Measurements from ENCODE around the gene RNF169. TPM values are rescaled to one million over a fixed set of nuclear protein-coding genes. Genes with fewer than 3 reads are reported as not detected.
"Not testable (repeated sequence)": the region's sequence is repeated elsewhere in the genome, so short reads cannot be mapped to it uniquely, and the experiment has no call there.

The RNF169 gene
- total RNA-seq, 2 experiments from 2014 or later, result 15.2 to 16.6 TPM

DNA sequence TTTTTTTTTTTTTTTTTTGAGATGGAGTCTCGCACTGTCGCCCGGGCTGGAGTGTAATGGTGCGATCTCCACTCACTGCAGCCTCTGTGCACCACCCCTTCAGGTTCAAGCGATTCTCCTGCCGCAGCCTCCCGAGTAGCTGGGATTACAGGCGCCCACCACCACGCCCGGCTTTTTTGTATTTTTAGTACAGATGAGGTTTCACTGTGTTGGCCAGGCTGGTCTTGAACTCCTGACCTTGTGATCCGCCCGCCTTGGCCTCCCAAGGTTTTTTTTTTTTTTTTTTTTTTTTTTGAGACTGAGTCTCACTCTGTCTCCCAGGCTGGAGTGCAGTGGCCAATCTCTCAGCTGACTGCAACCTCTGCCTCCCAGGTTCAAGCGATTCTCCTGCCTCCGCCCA, 1.9 kb downstream of the RNF169 start:
- POLR2A ChIA-PET; DNase-seq; H3K27me3 Mint-ChIP-seq (ENCODE audit: low read depth); ATAC-seq; H3K36me3 Mint-ChIP-seq (ENCODE audit: low read depth); H3K27ac Mint-ChIP-seq; H3K4me3 Mint-ChIP-seq; H3K9me3 Mint-ChIP-seq (ENCODE audit: insufficient read depth): not testable (repeated sequence)
- H3K4me1 Mint-ChIP-seq (ENCODE audit: low read depth), result peaks cover 32% of the 10 kb centered on the region
- CTCF ChIA-PET, result interaction anchor here (1.0 to 3.8 kb wide), 3 partner anchors 11 to 176 kb away, joined by 3 to 23 read pairs (median 3); no protein-coding TSS in a partner anchor

DNA sequence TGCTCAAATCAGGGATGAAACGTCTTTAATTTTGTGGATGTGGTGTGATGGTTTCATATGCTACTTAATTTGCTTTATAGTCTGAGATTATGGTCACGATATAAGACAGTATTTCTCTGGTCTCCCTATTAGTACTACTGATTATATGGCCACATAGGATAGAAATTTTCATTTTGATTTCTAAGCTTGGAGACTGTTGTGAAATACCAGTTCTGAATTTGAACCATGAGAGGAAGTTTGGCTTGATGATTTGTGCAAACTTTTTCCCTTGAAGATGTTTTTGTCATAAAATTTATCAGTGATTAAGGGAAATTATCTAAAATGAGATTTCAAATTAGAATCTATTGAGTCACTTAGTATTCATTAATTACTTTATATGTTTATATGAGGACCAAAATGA, 2.7 kb downstream of the RNF169 start:
- Mint-ChIP-seq H3K9me3 (ENCODE audit: insufficient read depth) (no peaks in the 10 kb centered on the region), H3K36me3 (ENCODE audit: low read depth) (peaks cover 10% of the 10 kb centered on the region), H3K4me3 (no peak overlapping the region), H3K27me3 (ENCODE audit: low read depth) (no peaks in the 10 kb centered on the region), H3K4me1 (ENCODE audit: low read depth) (peaks cover 32% of the 10 kb centered on the region), H3K27ac (no peak overlapping the region)
- ChIA-PET CTCF (interaction anchor here (3.8 kb wide), 1 partner anchor 12 kb away, joined by 23 read pairs; no protein-coding TSS in a partner anchor), POLR2A (no interaction called here)
- no peak for ATAC-seq
- no peak for DNase-seq

DNA sequence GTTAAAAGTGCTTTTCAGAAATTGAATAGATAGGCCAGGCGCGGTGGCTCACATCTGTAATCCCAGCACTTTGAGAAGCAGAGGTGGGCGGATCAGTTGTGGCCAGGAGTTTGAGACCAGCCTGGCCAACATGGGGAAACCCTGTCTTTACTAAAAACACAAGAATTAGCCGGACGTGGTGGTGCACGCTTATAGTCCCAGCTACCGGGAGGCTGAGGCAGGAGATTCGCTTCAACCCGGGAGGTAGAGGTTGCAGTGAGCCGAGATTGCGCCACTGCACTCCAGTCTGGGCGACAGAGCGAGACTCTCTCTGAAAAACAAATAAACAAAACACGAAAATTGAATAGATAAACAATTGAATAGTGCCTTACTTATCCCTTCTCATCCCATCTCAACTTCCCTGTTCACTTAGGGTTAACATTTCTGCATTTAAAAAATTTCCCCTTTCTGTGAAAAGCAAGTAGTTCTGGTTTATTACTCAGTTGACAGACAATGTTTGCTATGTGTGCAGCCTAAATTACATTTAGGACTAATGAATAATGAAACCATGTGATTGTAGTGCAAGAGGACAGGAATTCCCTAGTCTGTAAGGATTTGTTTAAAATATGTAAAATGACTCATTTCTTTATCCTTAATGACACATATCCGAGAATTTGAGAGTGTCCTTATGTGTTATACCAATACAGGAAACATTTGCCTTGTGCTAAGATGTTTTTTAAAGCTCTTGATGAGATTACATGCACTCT, 6.0 kb downstream of the RNF169 start:
- H3K27ac Mint-ChIP-seq, result no peak overlapping the region

DNA sequence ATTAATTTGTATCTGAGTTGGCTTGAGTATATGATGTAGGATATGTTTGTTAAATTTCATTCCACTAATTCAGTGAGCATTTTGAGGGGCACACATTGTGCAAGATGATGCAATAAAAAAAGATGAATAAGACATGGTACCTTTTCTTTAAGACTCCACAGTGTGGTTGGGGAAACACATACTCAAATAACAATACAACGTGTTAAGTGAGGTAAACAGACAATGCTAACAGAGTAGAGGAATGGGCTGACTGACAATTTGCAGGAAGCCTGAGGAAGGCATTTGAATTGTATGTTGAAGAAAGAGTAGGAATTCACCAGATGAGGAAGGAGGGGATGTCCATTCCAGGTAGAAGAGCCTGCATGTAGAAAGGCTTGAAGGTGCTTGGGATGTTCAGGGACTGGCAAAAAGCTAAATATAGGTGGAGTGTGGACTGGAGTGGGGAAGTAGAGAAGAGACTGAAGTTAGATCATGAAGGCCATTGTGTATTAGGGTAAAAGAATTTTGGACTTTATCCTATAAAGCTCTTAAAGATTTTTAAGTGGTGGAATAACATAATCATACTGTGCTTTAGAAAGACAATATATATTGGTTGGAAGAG, 6.8 kb downstream of the RNF169 start:
- POLR2A ChIA-PET, result no interaction called here
- CTCF ChIA-PET, result interaction anchor here (0.6 to 1.4 kb wide), 2 partner anchors 16 to 18 kb away, joined by 3 read pairs; no protein-coding TSS in a partner anchor
- Mint-ChIP-seq H3K27ac (no peak overlapping the region), H3K9me3 (ENCODE audit: insufficient read depth) (no peaks in the 10 kb centered on the region), H3K27me3 (ENCODE audit: low read depth) (no peaks in the 10 kb centered on the region), H3K36me3 (ENCODE audit: low read depth) (peaks cover 11% of the 10 kb centered on the region), H3K4me1 (ENCODE audit: low read depth) (peaks cover 14% of the 10 kb centered on the region), H3K4me3 (no peak overlapping the region)
- no peak for DNase-seq
- no peak for ATAC-seq

More for the DNA sequence above, 6.0 kb downstream of the RNF169 start:
- POLR2A ChIA-PET, result no interaction called here
- Mint-ChIP-seq H3K9me3 (ENCODE audit: insufficient read depth) (no peaks in the 10 kb centered on the region), H3K4me3 (no peak overlapping the region), H3K36me3 (ENCODE audit: low read depth) (peaks cover 14% of the 10 kb centered on the region), H3K27me3 (ENCODE audit: low read depth) (no peaks in the 10 kb centered on the region), H3K4me1 (ENCODE audit: low read depth) (peaks cover 19% of the 10 kb centered on the region)
- ATAC-seq (no peak), DNase-seq (no peak)
- CTCF ChIA-PET, result interaction anchor here (0.6 to 1.4 kb wide), 4 partner anchors 13 to 18 kb away, joined by 3 to 6 read pairs (median 3); no protein-coding TSS in a partner anchor

DNA sequence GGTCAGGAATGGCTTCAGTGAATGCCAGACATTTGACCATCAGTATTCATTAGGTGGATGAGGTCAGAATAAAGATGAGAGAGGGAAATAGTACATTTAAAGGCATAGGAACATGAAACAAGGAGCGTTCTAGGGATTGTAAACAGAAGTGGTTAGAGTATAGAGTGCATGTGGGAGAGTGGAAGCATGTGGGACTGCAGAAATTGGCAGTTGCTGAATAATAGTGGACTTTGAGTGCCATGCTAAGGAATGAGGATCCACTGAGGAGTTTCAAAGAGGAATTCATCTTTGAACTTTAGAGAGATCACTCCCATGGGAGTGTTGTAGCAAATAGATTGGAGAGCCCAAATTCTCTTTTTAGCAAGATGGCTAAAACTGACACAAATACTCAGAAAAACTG, 7.9 kb downstream of the RNF169 start:
- DNase-seq (no peak), ATAC-seq (no peak)
- peaks cover 7% of the 10 kb centered on the region for H3K4me1 Mint-ChIP-seq (ENCODE audit: low read depth)
- H3K9me3 Mint-ChIP-seq (ENCODE audit: insufficient read depth), result no peaks in the 10 kb centered on the region
- no peak overlapping the region for H3K27ac Mint-ChIP-seq
- POLR2A ChIA-PET, result no interaction called here
- H3K36me3 Mint-ChIP-seq (ENCODE audit: low read depth), result peaks cover 8% of the 10 kb centered on the region
- CTCF ChIA-PET, result interaction anchor here (1.4 kb wide), 1 partner anchor 17 kb away, joined by 3 read pairs; no protein-coding TSS in a partner anchor
- no peak overlapping the region for H3K4me3 Mint-ChIP-seq
- no peaks in the 10 kb centered on the region for H3K27me3 Mint-ChIP-seq (ENCODE audit: low read depth)

DNA sequence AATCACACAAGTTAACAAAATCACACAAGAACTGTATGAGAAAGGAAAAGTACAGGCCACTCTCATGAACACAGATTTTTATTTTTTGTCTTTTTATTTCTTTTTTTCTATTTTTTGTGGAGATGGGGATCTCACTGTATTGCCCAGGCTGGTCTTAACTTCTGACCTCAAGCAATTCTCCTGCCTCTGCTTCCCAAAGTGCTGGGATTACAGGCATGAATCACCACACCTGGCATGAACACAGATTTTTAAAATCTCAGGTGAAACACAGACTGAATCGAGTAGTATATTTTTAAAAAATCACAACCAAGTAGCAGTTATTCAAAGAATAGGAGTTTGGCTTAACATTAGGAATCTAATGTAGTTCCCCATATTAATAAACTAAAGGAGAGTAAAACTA, 18.3 kb downstream of the RNF169 start:
- peaks cover 27% of the 10 kb centered on the region for H3K4me1 Mint-ChIP-seq (ENCODE audit: low read depth)
- POLR2A ChIA-PET, result no interaction called here
- no peak for ATAC-seq
- no peaks in the 10 kb centered on the region for H3K27me3 Mint-ChIP-seq (ENCODE audit: low read depth)
- DNase-seq, result no peak
- no peak overlapping the region for H3K27ac Mint-ChIP-seq
- no peak overlapping the region for H3K4me3 Mint-ChIP-seq
- peaks cover 27% of the 10 kb centered on the region for H3K36me3 Mint-ChIP-seq (ENCODE audit: low read depth)
- peaks cover 3% of the 10 kb centered on the region for H3K9me3 Mint-ChIP-seq (ENCODE audit: insufficient read depth)
- CTCF ChIA-PET, result no interaction called here

DNA sequence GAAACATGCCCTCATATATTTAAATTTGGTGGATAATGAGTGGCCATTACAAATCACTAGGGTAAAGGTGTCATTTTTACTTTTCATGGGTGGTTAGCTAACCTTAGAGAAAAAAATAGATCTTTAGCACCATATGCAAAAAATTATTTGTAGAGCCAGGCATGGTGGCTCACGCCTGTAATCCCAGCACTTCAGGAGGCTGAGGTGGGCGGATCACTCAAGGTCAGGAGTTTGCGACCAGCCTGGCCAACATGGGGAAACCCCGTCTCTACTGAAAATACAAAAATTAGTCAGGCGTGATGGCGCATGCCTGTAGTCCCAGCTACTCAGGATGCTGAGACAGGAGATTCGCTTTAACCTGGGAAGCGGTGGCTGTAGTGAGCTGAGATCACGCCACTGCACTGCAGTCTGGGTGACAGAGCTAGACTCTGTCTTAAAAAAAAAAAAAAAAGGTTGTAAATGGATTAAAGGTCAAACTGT, 19.6 kb downstream of the RNF169 start:
- Mint-ChIP-seq H3K4me1 (ENCODE audit: low read depth) (peaks cover 19% of the 10 kb centered on the region), H3K36me3 (ENCODE audit: low read depth) (peaks cover 17% of the 10 kb centered on the region)
- POLR2A ChIA-PET; H3K27me3 Mint-ChIP-seq (ENCODE audit: low read depth); H3K9me3 Mint-ChIP-seq (ENCODE audit: insufficient read depth); H3K27ac Mint-ChIP-seq; ATAC-seq; H3K4me3 Mint-ChIP-seq; DNase-seq: not testable (repeated sequence)
- CTCF ChIA-PET, result interaction anchor here (1.0 kb wide), 2 partner anchors 14 to 39 kb away, joined by 3 read pairs; no protein-coding TSS in a partner anchor

DNA sequence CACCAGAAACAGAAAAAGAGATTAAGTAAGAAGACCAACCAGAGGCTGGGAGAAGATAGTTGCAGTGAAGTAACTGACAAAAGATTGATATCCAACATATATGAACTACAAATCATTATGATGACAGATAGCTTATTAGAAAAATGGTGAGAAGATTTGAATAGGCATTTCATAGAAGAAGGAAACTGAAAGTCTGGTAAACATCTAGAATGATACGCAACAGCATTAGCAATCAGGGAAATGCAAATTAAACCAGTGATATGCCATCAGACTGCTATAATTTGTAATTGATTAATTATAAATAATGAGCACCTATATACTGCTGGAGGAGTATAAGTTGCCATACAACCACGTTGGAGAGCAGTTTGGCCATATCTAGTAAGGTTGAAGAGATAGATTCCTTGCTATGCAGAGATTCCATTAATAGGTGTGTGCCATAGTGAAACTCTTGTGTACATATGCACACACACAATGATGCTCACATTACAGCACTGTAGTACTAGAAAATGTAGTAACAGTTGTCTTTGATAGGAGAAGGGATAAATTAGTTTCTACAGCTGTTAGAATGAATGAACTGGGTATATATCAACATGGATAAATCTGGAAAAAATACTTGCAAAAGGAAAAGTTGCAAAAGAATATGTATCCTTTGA, 20.5 kb downstream of the RNF169 start:
- H3K4me1 Mint-ChIP-seq (ENCODE audit: low read depth), result peaks cover 17% of the 10 kb centered on the region

DNA sequence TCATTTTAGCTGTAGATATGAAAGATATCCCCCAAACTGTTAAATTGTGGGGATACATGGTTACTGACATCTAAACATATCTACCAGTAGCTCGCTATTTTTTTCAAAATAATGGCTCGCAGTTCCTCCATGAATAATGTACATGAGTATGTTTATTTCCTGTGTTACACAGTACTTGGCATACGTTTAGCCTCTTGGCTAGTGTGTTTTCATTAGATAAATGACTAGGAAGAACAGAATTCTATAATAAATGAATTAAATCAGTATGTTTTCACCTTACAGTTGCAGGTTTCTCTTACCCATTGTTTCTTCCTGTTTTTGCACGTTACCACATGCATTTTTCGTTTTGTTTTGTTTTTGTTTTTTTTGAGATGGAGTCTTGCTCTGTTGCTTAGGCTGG, 21.8 kb downstream of the RNF169 start:
- ATAC-seq (no peak), DNase-seq (no peak)
- POLR2A ChIA-PET, result no interaction called here
- no peaks in the 10 kb centered on the region for H3K27me3 Mint-ChIP-seq (ENCODE audit: low read depth)
- H3K27ac Mint-ChIP-seq, result no peak overlapping the region
- no peak overlapping the region for H3K4me3 Mint-ChIP-seq
- CTCF ChIA-PET, result interaction anchor here (1.0 to 1.2 kb wide), 2 partner anchors 31 to 44 kb away, joined by 5 read pairs; no protein-coding TSS in a partner anchor
- H3K9me3 Mint-ChIP-seq (ENCODE audit: insufficient read depth), result peaks cover 3% of the 10 kb centered on the region
- peaks cover 17% of the 10 kb centered on the region for H3K4me1 Mint-ChIP-seq (ENCODE audit: low read depth)
- peaks cover 11% of the 10 kb centered on the region for H3K36me3 Mint-ChIP-seq (ENCODE audit: low read depth)

More for the DNA sequence above, 20.5 kb downstream of the RNF169 start:
- POLR2A ChIA-PET, result no interaction called here
- Mint-ChIP-seq H3K27me3 (ENCODE audit: low read depth) (no peaks in the 10 kb centered on the region), H3K36me3 (ENCODE audit: low read depth) (peaks cover 12% of the 10 kb centered on the region), H3K27ac (no peak overlapping the region), H3K4me3 (no peak overlapping the region), H3K9me3 (ENCODE audit: insufficient read depth) (peaks cover 3% of the 10 kb centered on the region)
- CTCF ChIA-PET, result no interaction called here
- no peak for DNase-seq
- ATAC-seq, result no peak

DNA sequence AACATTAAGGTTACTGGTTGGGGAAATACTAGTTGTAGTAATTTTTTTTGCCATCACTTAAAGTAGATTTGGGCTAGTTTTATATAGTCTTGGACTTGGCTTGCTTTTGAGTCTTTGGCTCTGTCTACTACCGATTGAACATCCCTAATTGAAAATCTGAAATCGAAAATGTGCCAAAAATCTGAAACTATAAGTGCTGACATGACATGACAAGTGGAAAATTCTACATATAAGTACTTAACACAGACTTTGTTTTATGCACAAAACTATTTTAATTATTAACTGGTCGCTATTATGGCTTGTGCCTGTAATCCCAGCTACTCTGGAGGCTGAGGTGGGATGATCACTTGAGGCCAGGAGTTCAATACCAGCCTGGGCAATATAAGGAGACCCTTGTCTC, 22.5 kb downstream of the RNF169 start:
- Mint-ChIP-seq H3K27me3 (ENCODE audit: low read depth) (no peaks in the 10 kb centered on the region), H3K9me3 (ENCODE audit: insufficient read depth) (peaks cover 3% of the 10 kb centered on the region), H3K27ac (no peak overlapping the region), H3K4me1 (ENCODE audit: low read depth) (peaks cover 17% of the 10 kb centered on the region), H3K4me3 (no peak overlapping the region), H3K36me3 (ENCODE audit: low read depth) (peaks cover 11% of the 10 kb centered on the region)
- DNase-seq (no peak), ATAC-seq (no peak)
- POLR2A ChIA-PET, result no interaction called here
- CTCF ChIA-PET, result interaction anchor here (1.2 kb wide), 1 partner anchor 10 kb away, joined by 4 read pairs; no protein-coding TSS in a partner anchor

DNA sequence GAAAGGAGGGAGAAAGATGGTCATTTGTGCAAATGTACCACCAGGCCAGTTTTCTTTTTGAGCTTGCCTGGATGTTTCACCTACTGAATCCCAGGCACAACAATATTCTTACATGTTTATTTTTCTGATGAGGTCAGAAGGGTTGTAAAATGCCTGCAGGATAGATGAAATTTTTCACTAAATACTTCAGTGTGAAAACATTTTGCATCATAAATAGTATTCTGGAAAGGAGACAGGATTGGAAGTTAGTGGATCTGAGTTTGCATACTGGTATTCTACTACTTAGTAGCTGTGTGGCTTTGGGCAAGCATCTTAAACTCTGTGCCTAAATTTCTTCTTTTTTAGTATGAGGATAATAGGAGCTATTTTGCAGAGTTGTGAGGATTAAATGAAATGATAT, 24.8 kb downstream of the RNF169 start:
- H3K27me3 Mint-ChIP-seq (ENCODE audit: low read depth), result no peaks in the 10 kb centered on the region
- CTCF ChIA-PET, result interaction anchor here (0.7 to 2.1 kb wide), 3 partner anchors 10 to 34 kb away, joined by 3 to 8 read pairs (median 6); no protein-coding TSS in a partner anchor
- H3K9me3 Mint-ChIP-seq (ENCODE audit: insufficient read depth), result no peaks in the 10 kb centered on the region
- H3K4me3 Mint-ChIP-seq, result no peak overlapping the region
- POLR2A ChIA-PET, result no interaction called here
- peaks cover 14% of the 10 kb centered on the region for H3K36me3 Mint-ChIP-seq (ENCODE audit: low read depth)
- no peak for DNase-seq
- H3K4me1 Mint-ChIP-seq (ENCODE audit: low read depth), result peaks cover 16% of the 10 kb centered on the region
- H3K27ac Mint-ChIP-seq, result no peak overlapping the region
- no peak for ATAC-seq

All from activated CD8-positive, alpha-beta T cell treated with anti-CD3 and anti-CD28 coated beads, Interleukin-2, amount 10 ng/mL, durations not matched to agents 7 days and 5 days (primary cell).